ENCODE results near the gene CCDC171. TPM values are rescaled to one million over a fixed set of nuclear protein-coding genes. Genes with fewer than 3 reads are reported as not detected.

Gene CCDC171
- total RNA-seq, 3 donors from 2014 or later (not counting 1 experiment from before 2014, with no cell fraction given), result 1.5 to 2.6 (median 2.2) TPM

GRCh38 chr9:16013826-16014225 lies 461.0 kb downstream of the CCDC171 start:
- no peak overlapping the region for H3K4me3 ChIP-seq (ENCODE audit: low read length)
- Mint-ChIP-seq H3K36me3 (no peaks in the 10 kb centered on the region), H3K9me3 (no peaks in the 10 kb centered on the region), H3K4me1 (peaks cover 10 to 19% of the 10 kb centered on the region in 2 donors), H3K27ac (no peak overlapping the region), H3K4me3 (no peak overlapping the region), H3K27me3 (ENCODE audit: low read depth in 2 of 2) (peaks cover 2 to 11% of the 10 kb centered on the region in 2 donors)
- TF ChIP-seq CTCF (IDR thresholded peaks at IDR 0.05), result no peak
- H3K9me3 ChIP-seq (ENCODE audit: control insufficient read depth, insufficient read depth, low read length), result peaks cover 4% of the 10 kb centered on the region
- no peaks in the 10 kb centered on the region for H3K36me3 ChIP-seq (ENCODE audit: control insufficient read depth, insufficient read depth, low read length)
- ATAC-seq, result no peak
- 27% methylated on average over 1 of the region's 1 CpG for WGBS (ENCODE audit: insufficient coverage)
- no peaks in the 10 kb centered on the region for H3K4me1 ChIP-seq (ENCODE audit: control insufficient read depth, insufficient read depth, low read length)
- no peaks in the 10 kb centered on the region for H3K27me3 ChIP-seq (ENCODE audit: control insufficient read depth, insufficient read depth, low read length)
- no peak overlapping the region for H3K27ac ChIP-seq (ENCODE audit: low read length)
- DNase-seq, result no peak
- intact Hi-C loops (cut with micrococcal nuclease), result no loop called here

GRCh38 chr9:16022228-16022627 lies 469.4 kb downstream of the CCDC171 start:
- Mint-ChIP-seq H3K36me3 (no peaks in the 10 kb centered on the region), H3K27me3 (ENCODE audit: low read depth in 2 of 2) (peaks cover 0 to 6% of the 10 kb centered on the region in 2 donors), H3K27ac (no peak overlapping the region), H3K4me3 (no peak overlapping the region), H3K9me3 (no peaks in the 10 kb centered on the region), H3K4me1 (no peaks in the 10 kb centered on the region)
- ATAC-seq, result no peak
- peaks cover 4% of the 10 kb centered on the region for H3K9me3 ChIP-seq (ENCODE audit: control insufficient read depth, insufficient read depth, low read length)
- no peak for DNase-seq
- intact Hi-C loops (cut with micrococcal nuclease), result no loop called here
- no peak overlapping the region for H3K27ac ChIP-seq (ENCODE audit: low read length)
- H3K4me3 ChIP-seq (ENCODE audit: low read length), result no peak overlapping the region
- WGBS (ENCODE audit: insufficient coverage), result 90% methylated on average over 3 of the region's 3 CpGs
- no peaks in the 10 kb centered on the region for H3K4me1 ChIP-seq (ENCODE audit: control insufficient read depth, insufficient read depth, low read length)
- no peaks in the 10 kb centered on the region for H3K36me3 ChIP-seq (ENCODE audit: control insufficient read depth, insufficient read depth, low read length)
- no peak for TF ChIP-seq CTCF (IDR thresholded peaks at IDR 0.05)
- H3K27me3 ChIP-seq (ENCODE audit: control insufficient read depth, insufficient read depth, low read length), result no peaks in the 10 kb centered on the region

GRCh38 chr9:16023446-16023845 lies 470.6 kb downstream of the CCDC171 start:
- Histone ChIP-seq H3K27me3 (ENCODE audit: control insufficient read depth, insufficient read depth, low read length) (no peaks in the 10 kb centered on the region), H3K4me1 (ENCODE audit: control insufficient read depth, insufficient read depth, low read length) (no peaks in the 10 kb centered on the region), H3K4me3 (ENCODE audit: low read length) (no peak overlapping the region), H3K9me3 (ENCODE audit: control insufficient read depth, insufficient read depth, low read length) (peaks cover 3% of the 10 kb centered on the region), H3K27ac (ENCODE audit: low read length) (no peak overlapping the region), H3K36me3 (ENCODE audit: control insufficient read depth, insufficient read depth, low read length) (no peaks in the 10 kb centered on the region)
- no peak for TF ChIP-seq CTCF (IDR thresholded peaks at IDR 0.05)
- peaks cover 0 to 6% of the 10 kb centered on the region in 2 donors for H3K27me3 Mint-ChIP-seq (ENCODE audit: low read depth in 2 of 2)
- ATAC-seq (no peak), DNase-seq (no peak)
- WGBS (ENCODE audit: insufficient coverage), result 50% methylated on average over 1 of the region's 1 CpG
- intact Hi-C loops (cut with micrococcal nuclease), result no loop called here
- no peak overlapping the region for H3K27ac Mint-ChIP-seq
- no peaks in the 10 kb centered on the region for H3K9me3 Mint-ChIP-seq
- no peaks in the 10 kb centered on the region for H3K4me1 Mint-ChIP-seq
- no peak overlapping the region for H3K4me3 Mint-ChIP-seq
- H3K36me3 Mint-ChIP-seq, result no peaks in the 10 kb centered on the region

Other genes with a start within 250 kb of the CCDC171 start
- 10 to 100 TPM; 51.2 to 65.1 (median 54.2) TPM for gene TTC39B, start 245.8 kb upstream of the CCDC171 start, total RNA-seq
- gene SNAPC3, start 130.2 kb upstream of the CCDC171 start, total RNA-seq, result 10 to 100 TPM; 18.5 to 22.2 (median 19.2) TPM
- gene PSIP1, start 42.1 kb upstream of the CCDC171 start, total RNA-seq, result 10 to 100 TPM; 50.3 to 83.1 (median 72.6) TPM